GM12892 (cell line): ENCODE data around the gene TMEM41A.
A peak's percentile ranks its signal among the peaks of the same experiment; 100 is the strongest.

ENCODE experiments used
- POLR2A ChIP-seq: IDR thresholded peaks from 2 replicates; pipeline ENCODE4 v1.6.1; 2011; ENCODE audit warnings: low read depth, low read length, control low read depth
- TAF1 ChIP-seq: IDR thresholded peaks from 2 replicates; pipeline ENCODE4 v1.6.1; 2011; ENCODE audit warnings: low read depth, mild to moderate bottlenecking, control low read depth, low read length, borderline replicate concordance

DNA sequence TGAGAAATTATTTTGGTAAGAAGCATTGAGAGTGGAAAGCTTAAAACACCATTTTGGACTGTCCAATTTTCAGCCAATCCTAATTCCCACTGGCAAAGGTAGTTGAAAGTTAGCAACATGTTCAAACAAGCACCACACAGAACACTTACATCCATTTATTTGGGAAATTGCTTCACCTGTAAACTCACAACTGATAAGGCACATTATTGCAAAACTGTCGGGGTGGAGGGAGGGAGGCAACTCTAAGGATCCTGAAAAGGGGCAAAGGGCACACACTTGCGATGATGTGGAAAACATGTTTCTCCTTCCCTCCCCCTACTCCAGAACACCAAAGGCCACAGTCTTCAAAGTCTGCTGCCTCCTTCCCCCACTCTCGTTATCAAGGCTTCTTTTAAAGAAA, 9.4 kb downstream of the TMEM41A start:
- TF ChIP-seq POLR2A: peak; percentile 34; the same call in 1 of the 2 replicates
- no peak for TF ChIP-seq TAF1
